Glutamatergic neuron (in vitro differentiated cells): ENCODE data around the gene TMEM30B. TPM values are rescaled to one million over a fixed set of nuclear protein-coding genes. Genes with fewer than 3 reads are reported as not detected.
"Not testable (repeated sequence)": the region's sequence is repeated elsewhere in the genome, so short reads cannot be mapped to it uniquely, and the experiment has no call there.

Experiments used
- DNase-seq: peaks from one replicate; pipeline ENCODE4 v3.0.0; 2022
- H3K27ac Mint-ChIP-seq: one replicate; pipeline ENCODE4 v1.8.0; 2020; ENCODE audit warnings: mild to moderate bottlenecking, mixed read lengths, inconsistent platforms; ENCODE audit not compliant: unreplicated experiment
- H3K27me3 Mint-ChIP-seq: one replicate; pipeline ENCODE4 v1.8.0; 2020; ENCODE audit warnings: mild to moderate bottlenecking, moderate library complexity, mixed read lengths, inconsistent platforms; ENCODE audit not compliant: unreplicated experiment
- H3K36me3 Mint-ChIP-seq: one replicate; pipeline ENCODE4 v1.8.0; 2020; ENCODE audit warnings: mild to moderate bottlenecking, mixed read lengths, inconsistent platforms; ENCODE audit not compliant: unreplicated experiment
- H3K4me1 Mint-ChIP-seq: one replicate; pipeline ENCODE4 v1.8.0; 2020; ENCODE audit warnings: mild to moderate bottlenecking, low read depth, mixed read lengths, inconsistent platforms; ENCODE audit not compliant: unreplicated experiment
- H3K4me3 Mint-ChIP-seq: one replicate; pipeline ENCODE4 v1.8.0; 2020; ENCODE audit warnings: mild to moderate bottlenecking, mixed read lengths, inconsistent platforms; ENCODE audit not compliant: unreplicated experiment
- H3K9me3 Mint-ChIP-seq: one replicate; pipeline ENCODE4 v1.8.0; 2020; ENCODE audit warnings: mild to moderate bottlenecking, moderate library complexity, mixed read lengths, inconsistent platforms; ENCODE audit not compliant: unreplicated experiment
- total RNA-seq: library from RNA; stranded (reverse); fragmentation: NEBNext Ultra II Directional; extraction: Animal tissue kit (Norgen Biotek cat#: 25700); gene quantifications from one replicate; pipeline ENCODE4 v1.2.1, GENCODE V29; 2021; ENCODE audit not compliant: unreplicated experiment
- TF ChIP-seq, protein P1 (sequence below): fragments of 200-600 bp; sonication (generic); IDR thresholded peaks from one replicate; pipeline ENCODE4 v1.5.0; 2021; ENCODE audit not compliant: partially characterized antibody, unreplicated experiment

Gene TMEM30B
- total RNA-seq, 1 donor from 2014 or later: not detected

DNA sequence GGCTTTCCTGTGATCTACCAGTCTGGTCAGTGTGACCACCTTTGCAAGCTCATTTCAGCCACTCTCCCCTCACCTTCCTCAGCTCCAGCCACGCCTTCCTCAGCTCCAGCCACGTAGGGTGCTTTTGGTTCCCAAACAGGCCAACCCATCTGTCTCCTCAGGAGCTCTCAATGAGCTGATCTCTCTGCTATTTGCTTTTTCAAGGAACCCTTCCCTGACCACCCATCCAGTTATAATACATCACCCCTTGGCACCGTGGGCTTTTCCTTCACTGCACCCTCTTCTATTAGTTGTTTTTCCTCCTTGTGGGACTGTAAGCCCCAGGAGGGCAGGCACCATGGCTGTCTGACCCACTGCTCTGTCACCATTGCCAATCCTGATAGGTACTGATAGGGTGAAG lies 37.9 kb upstream of the TMEM30B start:
- H3K36me3 Mint-ChIP-seq: no peaks in the 10 kb centered on the region
- no peak overlapping the region for H3K27ac Mint-ChIP-seq
- H3K4me3 Mint-ChIP-seq: no peak overlapping the region
- no peak for DNase-seq
- peaks cover 3% of the 10 kb centered on the region for H3K9me3 Mint-ChIP-seq
- H3K27me3 Mint-ChIP-seq: peaks cover 9% of the 10 kb centered on the region
- TF ChIP-seq, protein P1, sequence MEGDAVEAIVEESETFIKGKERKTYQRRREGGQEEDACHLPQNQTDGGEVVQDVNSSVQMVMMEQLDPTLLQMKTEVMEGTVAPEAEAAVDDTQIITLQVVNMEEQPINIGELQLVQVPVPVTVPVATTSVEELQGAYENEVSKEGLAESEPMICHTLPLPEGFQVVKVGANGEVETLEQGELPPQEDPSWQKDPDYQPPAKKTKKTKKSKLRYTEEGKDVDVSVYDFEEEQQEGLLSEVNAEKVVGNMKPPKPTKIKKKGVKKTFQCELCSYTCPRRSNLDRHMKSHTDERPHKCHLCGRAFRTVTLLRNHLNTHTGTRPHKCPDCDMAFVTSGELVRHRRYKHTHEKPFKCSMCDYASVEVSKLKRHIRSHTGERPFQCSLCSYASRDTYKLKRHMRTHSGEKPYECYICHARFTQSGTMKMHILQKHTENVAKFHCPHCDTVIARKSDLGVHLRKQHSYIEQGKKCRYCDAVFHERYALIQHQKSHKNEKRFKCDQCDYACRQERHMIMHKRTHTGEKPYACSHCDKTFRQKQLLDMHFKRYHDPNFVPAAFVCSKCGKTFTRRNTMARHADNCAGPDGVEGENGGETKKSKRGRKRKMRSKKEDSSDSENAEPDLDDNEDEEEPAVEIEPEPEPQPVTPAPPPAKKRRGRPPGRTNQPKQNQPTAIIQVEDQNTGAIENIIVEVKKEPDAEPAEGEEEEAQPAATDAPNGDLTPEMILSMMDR: no peak
- peaks cover 2% of the 10 kb centered on the region for H3K4me1 Mint-ChIP-seq

DNA sequence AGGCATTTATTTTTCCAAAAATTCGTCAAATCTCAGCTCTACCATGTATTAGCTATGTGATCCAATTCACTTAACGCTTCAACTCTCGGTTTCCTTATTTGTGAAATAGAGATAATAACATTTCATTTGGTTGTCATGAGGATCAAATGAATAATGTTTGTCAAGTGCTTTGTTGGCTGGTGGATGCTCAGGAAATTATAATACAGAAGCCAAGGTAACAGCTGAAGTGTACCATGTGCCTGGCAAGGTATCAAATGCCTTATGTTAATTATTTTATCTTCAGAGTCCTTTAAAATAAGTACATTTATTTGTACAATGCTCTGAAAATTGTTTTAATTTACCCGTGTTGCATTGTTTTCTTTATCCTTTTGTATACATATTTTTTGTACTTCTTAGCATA lies 34.2 kb upstream of the TMEM30B start:
- H3K27me3 Mint-ChIP-seq: no peaks in the 10 kb centered on the region
- no peaks in the 10 kb centered on the region for H3K4me1 Mint-ChIP-seq
- H3K4me3 Mint-ChIP-seq: no peak overlapping the region
- TF ChIP-seq, protein P1: no peak
- peaks cover 7% of the 10 kb centered on the region for H3K36me3 Mint-ChIP-seq
- no peak for DNase-seq
- H3K9me3 Mint-ChIP-seq: peaks cover 6% of the 10 kb centered on the region
- H3K27ac Mint-ChIP-seq: no peak overlapping the region

DNA sequence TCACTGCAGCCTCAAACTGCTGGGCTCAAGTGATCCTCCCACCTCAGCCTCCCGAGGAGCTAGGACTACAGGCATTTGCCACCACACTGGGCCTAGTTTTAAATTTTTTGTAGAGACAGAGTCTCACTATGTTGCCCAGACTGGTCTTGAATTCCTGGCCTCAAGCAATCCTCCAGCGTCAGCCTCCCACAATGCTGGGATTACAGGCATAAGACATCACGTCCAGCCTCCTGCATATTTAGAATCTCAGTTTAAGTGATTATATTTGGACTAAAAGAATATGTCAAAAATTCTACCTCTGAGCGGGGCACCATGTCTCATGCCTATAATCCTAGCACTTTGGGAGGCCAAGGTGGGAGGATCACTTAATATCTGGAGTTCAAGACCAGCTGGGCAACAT lies 27.6 kb upstream of the TMEM30B start:
- not testable (repeated sequence) for DNase-seq, H3K27me3 Mint-ChIP-seq, H3K9me3 Mint-ChIP-seq, H3K4me1 Mint-ChIP-seq, H3K27ac Mint-ChIP-seq, H3K4me3 Mint-ChIP-seq
- peaks cover 20% of the 10 kb centered on the region for H3K36me3 Mint-ChIP-seq

DNA sequence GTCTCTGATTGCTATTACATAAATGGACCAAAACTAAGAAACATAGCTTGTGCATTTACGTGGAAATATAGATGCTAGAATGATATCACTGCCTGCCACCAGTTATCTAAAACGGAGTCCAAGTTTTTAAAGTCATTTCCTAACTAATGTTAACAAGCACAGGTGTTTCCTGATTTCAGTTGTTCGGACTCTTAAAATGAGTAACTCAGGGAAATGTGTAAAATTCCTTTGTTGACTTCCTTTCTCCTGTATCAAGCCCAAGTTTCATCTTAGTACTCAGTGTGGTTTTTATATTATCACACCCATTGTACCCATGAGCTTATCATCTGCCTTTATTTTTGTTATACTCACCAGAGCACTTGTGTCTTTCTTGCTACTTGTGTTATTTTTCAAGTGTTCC lies 27.1 kb upstream of the TMEM30B start:
- Mint-ChIP-seq H3K9me3 (peaks cover 8% of the 10 kb centered on the region), H3K4me1 (no peaks in the 10 kb centered on the region), H3K4me3 (no peak overlapping the region), H3K27ac (no peak overlapping the region), H3K27me3 (no peaks in the 10 kb centered on the region), H3K36me3 (peaks cover 24% of the 10 kb centered on the region)
- no peak for DNase-seq
- TF ChIP-seq, protein P1: no peak

DNA sequence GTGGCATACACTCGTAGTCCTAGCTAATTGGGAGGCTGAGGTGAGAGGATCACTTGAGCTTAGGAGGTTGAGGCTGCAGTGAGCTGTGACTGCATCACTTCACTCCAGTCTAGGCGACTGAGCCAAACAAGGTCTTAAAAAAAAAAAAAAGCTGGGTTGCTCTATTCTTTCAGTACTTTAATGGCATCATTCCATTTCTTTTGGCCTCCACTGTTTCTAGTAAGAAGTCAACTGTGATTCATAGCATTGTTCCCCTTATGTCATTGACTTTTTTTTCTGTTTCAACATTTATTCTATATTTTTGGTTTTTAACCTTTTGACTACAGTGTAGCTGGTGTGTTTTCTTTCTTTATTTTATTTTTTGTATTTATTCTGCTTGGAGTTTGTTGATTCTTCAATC lies 23.6 kb upstream of the TMEM30B start:
- TF ChIP-seq, protein P1: no peak
- H3K9me3 Mint-ChIP-seq: peaks cover 3% of the 10 kb centered on the region
- DNase-seq: no peak
- no peak overlapping the region for H3K27ac Mint-ChIP-seq
- H3K4me3 Mint-ChIP-seq: no peak overlapping the region
- no peaks in the 10 kb centered on the region for H3K27me3 Mint-ChIP-seq
- no peaks in the 10 kb centered on the region for H3K4me1 Mint-ChIP-seq
- peaks cover 11% of the 10 kb centered on the region for H3K36me3 Mint-ChIP-seq

DNA sequence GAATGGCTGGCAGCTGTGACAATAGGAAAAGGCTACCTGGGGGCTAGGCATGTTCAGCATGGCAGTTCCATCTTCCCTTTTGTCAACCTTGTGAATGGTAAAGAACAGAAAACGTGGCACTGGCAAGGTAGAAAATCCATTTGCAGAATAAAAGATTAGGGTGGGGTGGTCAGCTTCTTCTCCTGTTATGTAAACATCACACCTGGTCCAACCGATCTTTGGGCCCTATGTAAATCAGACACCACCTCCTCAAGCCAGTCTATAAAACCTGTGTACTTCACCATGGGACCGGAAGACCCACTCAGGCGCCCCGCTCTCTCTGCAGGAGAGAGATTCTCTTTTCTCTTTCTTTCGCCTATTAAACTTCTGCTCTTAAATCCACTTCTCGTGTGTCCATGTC lies 19.6 kb upstream of the TMEM30B start:
- H3K9me3 Mint-ChIP-seq: peaks cover 2% of the 10 kb centered on the region
- DNase-seq: no peak
- H3K27me3 Mint-ChIP-seq: no peaks in the 10 kb centered on the region
- no peak overlapping the region for H3K4me3 Mint-ChIP-seq
- TF ChIP-seq, protein P1: no peak
- no peak overlapping the region for H3K27ac Mint-ChIP-seq
- H3K36me3 Mint-ChIP-seq: peaks cover 5% of the 10 kb centered on the region
- H3K4me1 Mint-ChIP-seq: no peaks in the 10 kb centered on the region
